Inflammatory macrophage treated with lipopolysaccharide for 4 hours (primary cell): ENCODE data around the gene ZNF232.
"Not testable (repeated sequence)": the region's sequence is repeated elsewhere in the genome, so short reads cannot be mapped to it uniquely, and the experiment has no call there.

ENCODE experiments used
- DNase-seq: peaks from one replicate; pipeline ENCODE4 v3.0.0-alpha.2; 2020

ZNF232 gene

DNA sequence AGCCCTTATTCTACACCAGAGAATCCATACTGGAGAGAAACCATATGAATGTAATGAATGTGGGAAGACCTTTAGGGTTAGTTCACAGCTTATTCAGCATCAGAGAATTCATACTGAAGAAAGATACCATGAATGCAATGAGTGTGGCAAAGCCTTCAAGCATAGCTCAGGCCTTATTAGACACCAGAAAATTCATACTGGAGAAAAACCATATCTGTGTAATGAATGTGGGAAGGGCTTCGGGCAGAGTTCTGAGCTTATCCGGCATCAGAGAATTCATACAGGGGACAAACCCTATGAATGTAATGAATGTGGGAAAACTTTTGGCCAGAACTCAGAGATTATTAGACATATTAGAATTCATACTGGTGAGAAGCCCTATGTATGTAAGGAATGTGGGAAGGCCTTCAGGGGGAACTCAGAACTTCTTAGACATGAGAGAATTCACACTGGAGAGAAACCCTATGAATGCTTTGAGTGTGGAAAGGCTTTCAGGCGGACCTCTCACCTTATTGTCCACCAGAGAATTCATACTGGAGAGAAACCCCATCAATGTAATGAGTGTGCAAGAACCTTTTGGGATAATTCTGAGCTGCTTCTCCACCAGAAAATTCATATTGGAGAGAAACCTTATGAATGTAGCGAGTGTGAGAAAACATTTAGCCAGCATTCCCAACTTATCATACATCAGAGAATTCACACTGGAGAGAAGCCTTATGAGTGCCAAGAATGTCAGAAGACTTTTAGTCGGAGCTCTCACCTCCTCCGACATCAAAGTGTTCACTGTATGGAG, 19.3 kb downstream of the ZNF232 start:
- no peak for DNase-seq

DNA sequence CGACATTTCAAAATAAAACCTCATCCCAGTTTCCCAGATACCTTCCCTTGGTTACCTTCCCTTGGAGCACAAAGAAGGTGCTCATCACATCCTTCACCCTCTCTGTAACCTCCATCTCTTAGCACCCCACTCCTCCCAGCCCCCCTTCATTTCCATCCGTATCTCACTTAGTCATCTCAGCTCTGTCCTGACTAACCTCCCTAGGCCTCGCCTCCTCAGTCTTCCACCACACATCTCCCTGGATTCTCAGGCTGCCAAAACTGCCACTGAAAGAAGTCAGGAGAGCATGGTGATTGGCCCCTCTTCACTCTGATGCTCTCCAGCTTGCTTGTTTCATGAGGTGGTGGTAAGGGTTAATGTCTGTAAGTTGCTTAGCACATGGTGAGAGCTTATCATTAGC, 31.1 kb downstream of the ZNF232 start:
- DNase-seq, result no peak

DNA sequence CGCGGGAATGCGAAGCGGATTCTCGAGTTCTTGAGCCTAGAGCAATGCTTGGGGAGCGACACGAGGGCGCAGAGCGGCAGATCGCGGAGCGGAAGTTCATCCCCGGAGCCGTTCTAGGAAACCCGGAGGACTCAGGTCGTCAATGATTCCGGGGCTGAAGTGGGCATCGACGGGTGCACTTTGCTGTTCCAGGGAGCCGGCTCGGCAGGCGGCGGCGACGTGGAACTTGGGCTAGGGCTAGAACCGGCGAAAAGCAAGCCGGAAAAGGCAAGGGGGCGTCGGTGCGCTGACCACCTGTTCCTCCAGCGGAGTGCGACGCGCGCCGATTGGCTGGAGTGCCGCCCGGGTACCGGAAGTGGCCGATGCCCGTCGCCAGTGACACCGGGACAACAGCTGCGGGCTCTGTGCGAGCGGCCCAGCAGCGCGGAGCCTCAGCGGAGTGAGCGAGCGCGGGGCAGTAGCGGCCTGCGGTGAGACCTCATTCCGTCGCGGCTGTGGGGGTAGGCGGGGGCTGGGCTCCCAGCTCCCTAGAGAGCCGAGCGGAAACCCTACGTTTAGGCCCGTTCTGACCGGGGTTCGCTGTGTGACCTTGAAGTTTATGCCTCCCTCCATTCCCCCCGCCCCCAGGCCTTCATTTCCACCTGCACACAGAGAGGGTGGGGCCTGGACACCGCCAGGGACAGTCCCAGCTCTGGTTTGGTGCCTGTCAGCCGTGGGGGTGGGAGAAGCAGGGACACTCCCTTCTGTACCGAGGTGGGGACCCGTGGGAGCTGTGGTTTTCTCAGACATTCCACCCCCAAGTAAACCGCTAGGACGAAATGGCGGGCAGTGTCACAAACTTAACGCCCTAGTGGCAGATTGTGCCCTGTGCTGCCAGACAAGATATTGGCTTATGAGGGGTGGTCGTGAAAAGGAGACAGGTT, 33.3 kb downstream of the ZNF232 start, which contains the start of gene ZFP3:
Gene ZFP3, plus strand, starts transcription at position 362 of the 923 bp plus-strand sequence. CDS start 13,038 bp downstream, outside the sequence.
- peak; percentile 84 for DNase-seq

DNA sequence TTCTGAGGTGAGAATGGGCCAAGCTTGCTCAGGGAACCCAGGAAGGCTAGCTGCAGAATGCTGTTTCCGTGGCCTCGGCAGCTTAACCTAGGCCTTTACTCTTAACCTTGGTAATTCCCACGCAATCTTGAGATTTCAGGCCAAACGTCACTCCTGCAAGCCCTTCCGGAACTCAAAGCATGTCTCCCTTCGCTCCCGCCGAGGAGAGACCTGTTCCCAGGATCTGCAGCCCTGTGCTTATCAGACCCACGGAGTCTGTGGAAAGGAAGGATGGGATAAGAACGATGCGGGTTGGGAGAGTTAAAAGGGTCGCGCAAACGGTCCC, 33.9 kb downstream of the ZNF232 start:
- DNase-seq, result no peak

DNA sequence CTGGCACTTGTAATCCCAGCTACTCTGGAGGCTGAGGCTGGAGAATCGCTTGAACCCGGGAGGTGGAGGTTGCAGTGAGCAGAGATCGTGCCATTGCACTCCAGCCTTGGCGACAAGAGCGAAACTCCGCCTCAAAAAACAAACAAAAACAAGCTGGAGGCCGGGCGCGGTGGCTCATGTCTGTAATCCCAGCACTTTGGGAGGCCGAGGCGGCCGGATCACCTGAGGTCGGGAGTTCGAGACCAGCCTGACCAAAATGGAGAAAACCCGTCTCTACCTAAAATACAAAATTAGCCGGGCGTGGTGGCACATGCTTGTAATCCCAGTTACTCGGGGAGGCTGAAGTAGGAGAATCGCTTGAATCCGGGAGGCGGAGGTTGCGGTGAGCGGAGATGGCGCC, 34.4 kb downstream of the ZNF232 start:
- DNase-seq, result not testable (repeated sequence)

DNA sequence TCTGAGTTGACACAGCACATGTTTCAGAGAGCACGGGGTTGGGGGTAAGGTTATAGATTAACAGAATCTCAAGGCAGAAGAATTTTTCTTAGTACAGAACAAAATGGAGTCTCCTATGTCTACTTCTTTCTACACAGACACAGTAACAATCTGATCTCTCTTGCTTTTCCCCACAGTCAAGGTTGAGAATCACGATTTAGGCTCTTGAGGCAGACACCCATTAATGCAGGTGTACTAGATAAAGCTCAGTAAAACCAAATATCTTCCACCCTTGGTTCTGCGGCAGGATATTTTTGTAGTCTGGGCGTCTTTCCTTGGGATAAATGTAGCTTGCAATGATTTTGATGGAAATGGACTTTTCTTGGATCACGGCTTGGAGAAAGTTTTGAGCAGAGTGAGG, 36.2 kb downstream of the ZNF232 start:
- DNase-seq, result not testable (repeated sequence)

DNA sequence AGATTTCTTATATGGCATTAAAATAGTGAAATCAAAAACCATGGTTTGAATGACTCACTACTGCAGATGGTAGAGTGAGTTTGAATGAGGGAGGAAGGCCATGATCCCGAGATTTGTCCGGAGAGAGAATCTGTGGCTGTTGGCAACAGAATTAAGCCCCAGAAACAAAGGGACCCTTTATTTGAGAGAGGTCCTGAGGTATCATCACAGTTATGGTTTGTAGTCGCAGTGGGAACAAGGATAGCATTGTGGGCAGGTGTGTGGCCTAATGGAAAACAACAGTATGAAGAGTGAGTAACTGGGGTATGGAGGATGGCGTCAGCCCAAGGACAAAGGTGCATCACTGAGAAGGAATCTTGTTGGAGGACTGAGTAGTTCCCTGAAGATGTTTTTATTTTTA, 42.0 kb downstream of the ZNF232 start:
- no peak for DNase-seq

DNA sequence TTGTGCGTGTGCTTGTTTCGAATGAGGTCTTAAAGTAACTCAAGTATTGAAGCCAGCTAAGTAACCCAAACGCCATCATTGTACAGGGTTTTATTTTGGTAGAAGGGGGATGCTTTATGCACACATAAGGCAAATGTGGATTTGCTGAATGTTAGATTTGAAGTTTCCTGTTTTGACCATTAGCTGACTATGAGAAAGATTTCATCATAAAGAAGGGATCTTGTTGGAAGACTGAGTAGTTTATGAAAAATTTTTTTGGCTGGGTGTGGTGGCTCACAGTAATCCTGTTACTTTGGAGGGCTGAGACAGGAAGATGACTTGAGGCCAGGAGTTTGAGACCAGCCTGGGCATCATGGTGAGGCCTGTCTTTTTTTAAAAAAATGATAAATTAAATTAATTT, 43.4 kb downstream of the ZNF232 start:
- DNase-seq, result peak; percentile 10

DNA sequence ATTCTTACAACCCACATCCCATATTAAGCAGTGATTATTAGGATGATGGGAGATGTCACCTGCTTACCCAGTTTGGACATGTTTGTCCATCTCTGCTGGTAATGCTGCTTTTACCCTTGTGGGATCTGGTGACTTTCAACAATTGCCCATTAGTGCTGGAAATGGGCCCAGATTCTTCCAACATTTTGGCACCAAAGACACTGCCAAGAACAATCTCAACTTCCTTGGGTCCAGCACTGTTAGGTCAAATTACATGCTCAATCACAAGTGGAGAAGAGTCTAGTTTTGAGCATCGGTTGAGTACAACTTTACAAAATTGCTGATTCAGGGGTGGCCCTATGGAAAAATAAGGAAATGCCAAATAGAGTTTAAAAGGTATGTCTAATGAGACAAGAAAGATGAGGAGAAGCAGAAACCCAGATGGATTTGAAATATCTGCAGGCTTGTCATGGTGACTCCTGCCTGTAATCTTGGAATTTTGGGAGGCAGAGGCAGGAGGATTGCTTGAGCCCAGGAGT, 46.4 kb downstream of the ZNF232 start:
- DNase-seq, result no peak
